Psoas muscle (tissue), 8 donors: Measurements from ENCODE around the gene PILRA. TPM values are rescaled to one million over a fixed set of nuclear protein-coding genes. Genes with fewer than 3 reads are reported as not detected.
"Not testable (repeated sequence)": the region's sequence is repeated elsewhere in the genome, so short reads cannot be mapped to it uniquely, and the experiment has no call there.

Experiments used
- ATAC-seq, 4 donors: fragments of 200-7000 bp; cut with Tn5 transposase; one replicate each; pipeline ENCODE4 v1.9.1; 2020; ENCODE audit warnings: moderate library complexity in 3 of 4, mild to moderate bottlenecking in 2 of 4
- DNase-seq, 2 donors: peaks; one replicate each; pipeline ENCODE4 v3.0.0-alpha.2; 2020
- H3K27ac ChIP-seq: fragments of 200-600 bp; one replicate; pipeline ENCODE4 v1.8.0; 2022
- H3K27me3 ChIP-seq, 3 donors: fragments of 200-600 bp in 1 of 3; one replicate each; pipeline versions ENCODE4 v1.6.1 to v1.8.0; 2013 to 2022; ENCODE audit warnings: low read length in 2 of 3, mild to moderate bottlenecking in 2 of 3, moderate library complexity in 1 of 3; ENCODE audit not compliant: insufficient read depth in 3 of 3
- H3K36me3 ChIP-seq, 2 donors: fragments of 200-600 bp in 1 of 2; one replicate each; pipeline versions ENCODE4 v1.6.1 to v1.8.0; 2013 to 2022; ENCODE audit warnings: low read depth in 1 of 2, mild to moderate bottlenecking in 1 of 2, moderate library complexity in 1 of 2; ENCODE audit not compliant: insufficient read depth in 1 of 2
- H3K4me1 ChIP-seq: fragments of 200-600 bp; one replicate; pipeline ENCODE4 v1.8.0; 2022
- H3K4me3 ChIP-seq: fragments of 200-600 bp; one replicate; pipeline ENCODE4 v1.8.0; 2022; ENCODE audit warnings: mild to moderate bottlenecking
- H3K9me3 ChIP-seq: fragments of 200-600 bp; one replicate; pipeline ENCODE4 v1.8.0; 2022
- CTCF ChIP-seq: fragments of 200-600 bp; IDR thresholded peaks from one replicate; pipeline ENCODE4 v1.8.0; 2022; ENCODE audit warnings: antibody characterized with exemption
- WGBS, 3 donors: extraction: QIAGEN DNeasy Blood & Tissue Kit; methylation state at CpG; one replicate each; pipeline versions ENCODE4 v1.1.6 to v1.1.7; 2013; 5-methylcytosine and 5-hydroxymethylcytosine counted together
- intact Hi-C, 2 donors: fragments of 100-400 bp; cut with DNase I; formaldehyde crosslinking; loops; one replicate each; pipeline versions ENCODE4 v1.11.0 to v1.14.2; 2022
- polyA plus RNA-seq, 3 donors: library from polyadenylated mRNA; stranded (reverse); fragments of 200-250 nt; gene quantifications; one replicate each; pipeline ENCODE4 v1.2.3, GENCODE V29; 2013
- total RNA-seq, 4 donors: library from RNA; stranded (reverse); fragmentation: NEBNext Ultra II Directional in 2 of 4; extraction: Animal tissue kit (Norgen Biotek cat#: 25700) in 2 of 4; gene quantifications; one replicate each; pipeline versions ENCODE4 v1.2.1 to v1.2.4, GENCODE V29; 2021 to 2023
- donor health status: healthy with polysubstance abuse.
- donor health status: DM: no; HTN: no; CAD: no; lungs with moderate emphysema.
- donor health status: Bipolar disorder and iron deficiency.
- donor health status: healthy.
- donor health status: DM: yes; HTN: yes; CAD: no.
- donor health status: DM: no; HTN: no; CAD: no.
- donor health status: DM: no; HTN: no; CAD: no.
- donor health status: DM: yes; HTN: yes; CAD: no.

Gene PILRA
- total and polyA plus RNA-seq, 7 donors: 0.93 to 2.8 (median 2.3) TPM

- ATAC-seq (no peak), DNase-seq (peak in 1 of 2 donors; percentile 20)
- intact Hi-C loops: no loop called here
Measured at GRCh38 chr7:100374601-100375000, 1.3 kb downstream of the PILRA start.

GRCh38 chr7:100376066-100376465, 2.8 kb downstream of the PILRA start:
- H3K9me3 ChIP-seq: no peaks in the 10 kb centered on the region
- H3K4me3 ChIP-seq: no peak overlapping the region
- no peak for ATAC-seq
- 92 to 99% (median 94%) methylated on average over 3 of the region's 3 CpGs for WGBS, 3 donors
- H3K27me3 ChIP-seq: no peaks in the 10 kb centered on the region
- no peak for TF ChIP-seq CTCF
- no peaks in the 10 kb centered on the region for H3K36me3 ChIP-seq
- DNase-seq: no peak
- no peak overlapping the region for H3K27ac ChIP-seq
- H3K4me1 ChIP-seq: no peaks in the 10 kb centered on the region
- intact Hi-C loops: no loop called here

More at GRCh38 chr7:100374601-100375000, 1.3 kb downstream of the PILRA start:
- no peak overlapping the region for H3K4me3 ChIP-seq
- H3K27me3 ChIP-seq: no peaks in the 10 kb centered on the region
- no peak for TF ChIP-seq CTCF
- no peaks in the 10 kb centered on the region for H3K9me3 ChIP-seq
- H3K36me3 ChIP-seq: peaks cover 0 to under 1% of the 10 kb centered on the region in 2 donors
- WGBS, 3 donors: 81 to 85% (median 83%) methylated on average over 5 of the region's 5 CpGs
- no peaks in the 10 kb centered on the region for H3K4me1 ChIP-seq
- H3K27ac ChIP-seq: no peak overlapping the region

- Histone ChIP-seq H3K36me3 (no peaks in the 10 kb centered on the region), H3K9me3 (no peaks in the 10 kb centered on the region), H3K27me3 (no peaks in the 10 kb centered on the region), H3K27ac (no peak overlapping the region), H3K4me1 (no peaks in the 10 kb centered on the region), H3K4me3 (no peak overlapping the region)
- TF ChIP-seq CTCF: no peak
- DNase-seq (no peak), ATAC-seq (no peak)
- WGBS, 3 donors: 87 to 90% (median 88%) methylated on average over 4 of the region's 4 CpGs
- intact Hi-C loops: no loop called here
Measured at GRCh38 chr7:100378114-100378755, 4.9 kb downstream of the PILRA start.

GRCh38 chr7:100380196-100380595, 6.9 kb downstream of the PILRA start:
- peaks cover 4% of the 10 kb centered on the region for H3K4me1 ChIP-seq
- no peaks in the 10 kb centered on the region for H3K27me3 ChIP-seq
- no peak for ATAC-seq
- no peak overlapping the region for H3K27ac ChIP-seq
- TF ChIP-seq CTCF: no peak
- intact Hi-C loops: no loop called here
- no peaks in the 10 kb centered on the region for H3K9me3 ChIP-seq
- H3K36me3 ChIP-seq: no peaks in the 10 kb centered on the region
- no peak overlapping the region for H3K4me3 ChIP-seq
- 82 to 90% (median 84%) methylated on average over 4 of the region's 4 CpGs for WGBS, 3 donors
- DNase-seq: no peak

GRCh38 chr7:100381531-100382233, 8.4 kb downstream of the PILRA start:
- peaks cover 13% of the 10 kb centered on the region for H3K4me1 ChIP-seq
- H3K36me3 ChIP-seq, intact Hi-C loops, H3K4me3 ChIP-seq, ATAC-seq, DNase-seq, H3K27ac ChIP-seq, H3K9me3 ChIP-seq, H3K27me3 ChIP-seq: not testable (repeated sequence)
- 78 to 80% (median 79%) methylated on average over 41 to 49 of the region's 49 CpGs for WGBS, 3 donors

- H3K27me3 ChIP-seq, H3K27ac ChIP-seq, H3K4me3 ChIP-seq, intact Hi-C loops, DNase-seq, H3K9me3 ChIP-seq, H3K36me3 ChIP-seq, ATAC-seq: not testable (repeated sequence)
- H3K4me1 ChIP-seq: peaks cover 18% of the 10 kb centered on the region
- WGBS, 3 donors: 83 to 88% (median 85%) methylated on average over 8 of the region's 8 CpGs
Measured at GRCh38 chr7:100382234-100382853, 9.1 kb downstream of the PILRA start.
